ENCODE results near the gene BATF3.

- no peak for TF ChIP-seq CTCF (conservative IDR thresholded peaks at IDR 0.05; ENCODE audit: low read length)
- no peak for TF ChIP-seq EZH2phosphoT487 (IDR thresholded peaks at IDR 0.05; ENCODE audit: borderline replicate concordance, low read depth, low read length)
Observed at GRCh38 chr1:212696721-212697331, 2.8 kb downstream of the BATF3 start.

All from OCI-LY7 (cell line).